IPS-NIHi7 (cell line): ENCODE measurements around the gene SSTR5.
A peak's percentile ranks its signal among the peaks of the same experiment; 100 is the strongest.

Source experiments
- DNase-seq: peaks from one replicate; pipeline ENCODE4 v3.0.0; 2012; ENCODE audit warnings: mixed read lengths; ENCODE audit errors: extremely low spot score

Gene SSTR5

DNA sequence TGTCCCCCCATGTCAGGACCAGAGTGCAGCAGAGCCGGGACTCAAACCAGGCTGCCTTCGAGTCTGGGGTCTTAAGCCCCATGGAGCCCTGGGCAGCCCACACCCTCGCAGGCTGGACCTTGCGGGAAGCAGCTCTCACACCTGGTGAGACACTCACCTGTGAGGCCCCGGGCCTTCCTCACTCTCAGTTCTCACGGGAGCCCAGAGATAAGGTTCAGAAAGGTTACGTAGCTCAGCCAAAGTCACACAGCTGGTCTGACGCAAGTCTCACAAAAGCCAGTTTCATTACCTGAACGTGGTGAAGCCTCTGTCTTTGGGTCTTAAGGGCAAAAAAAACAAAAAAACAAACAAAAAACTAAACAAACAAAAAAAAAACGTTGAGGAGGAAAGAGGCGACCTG is 32.8 kb upstream of the SSTR5 start:
- DNase-seq, result no peak

DNA sequence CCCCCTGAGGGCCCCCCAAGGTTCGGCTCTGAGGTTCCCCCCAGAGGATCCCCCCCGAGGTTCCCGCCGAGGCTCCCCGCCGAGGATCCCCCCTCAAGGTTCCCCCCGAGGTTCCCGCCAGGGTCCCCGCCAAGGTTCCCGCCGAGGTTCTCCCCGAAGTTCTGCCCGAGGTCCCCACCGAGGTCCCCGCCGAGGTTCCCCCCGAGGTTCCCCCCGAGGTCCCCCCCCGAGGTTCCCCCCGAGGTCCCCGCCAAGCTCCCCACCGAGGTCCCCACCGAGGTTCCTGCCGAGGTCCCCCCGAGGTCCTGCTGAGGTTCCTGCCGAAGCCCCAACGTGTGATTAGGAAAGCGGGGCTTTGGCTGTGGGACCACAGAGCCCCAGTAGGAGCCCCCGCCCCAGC is 32.2 kb upstream of the SSTR5 start:
- no peak for DNase-seq

GRCh38 chr16:1042049-1042744 is 30.4 kb upstream of the SSTR5 start:
- no peak for DNase-seq

GRCh38 chr16:1042866-1043265 is 29.7 kb upstream of the SSTR5 start:
- DNase-seq, result no peak

- DNase-seq, result no peak
Observed at GRCh38 chr16:1043881-1044451, 28.6 kb upstream of the SSTR5 start.

GRCh38 chr16:1044460-1045309 is 27.9 kb upstream of the SSTR5 start:
- DNase-seq, result no peak

DNA sequence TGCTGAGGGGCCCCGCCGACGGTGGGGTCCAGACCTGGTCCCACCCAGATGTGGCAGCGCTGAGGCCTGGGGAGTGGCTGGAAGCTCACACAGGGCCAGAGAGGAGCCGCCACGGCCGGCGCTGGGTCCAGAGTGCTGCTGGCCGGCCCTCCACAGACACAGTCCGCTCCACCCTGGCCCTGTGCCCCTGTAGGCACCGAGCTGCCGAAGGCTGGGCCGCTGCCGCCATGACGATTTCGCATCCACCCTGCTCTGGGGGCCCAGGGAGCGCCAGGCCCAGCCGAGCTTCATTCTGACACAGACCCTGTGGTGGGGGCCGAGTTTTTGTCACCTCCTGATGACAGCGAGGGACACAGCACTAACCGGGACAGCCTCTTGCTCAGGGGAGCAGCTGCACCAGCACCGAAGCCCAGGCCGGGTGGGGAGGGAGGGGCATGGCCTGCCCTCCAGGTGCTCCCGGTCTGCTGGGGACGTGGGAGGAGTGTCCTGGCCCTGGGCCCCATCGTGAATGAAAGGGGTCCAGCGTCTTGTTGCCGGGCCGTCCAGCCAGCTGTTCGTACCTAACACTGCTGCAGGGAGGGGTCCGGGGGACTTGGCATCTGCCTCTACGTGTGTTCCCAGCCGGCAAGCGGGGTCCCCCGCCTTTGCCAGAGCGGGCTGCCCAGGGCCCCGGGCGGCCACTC is 27.1 kb upstream of the SSTR5 start:
- no peak for DNase-seq

DNA sequence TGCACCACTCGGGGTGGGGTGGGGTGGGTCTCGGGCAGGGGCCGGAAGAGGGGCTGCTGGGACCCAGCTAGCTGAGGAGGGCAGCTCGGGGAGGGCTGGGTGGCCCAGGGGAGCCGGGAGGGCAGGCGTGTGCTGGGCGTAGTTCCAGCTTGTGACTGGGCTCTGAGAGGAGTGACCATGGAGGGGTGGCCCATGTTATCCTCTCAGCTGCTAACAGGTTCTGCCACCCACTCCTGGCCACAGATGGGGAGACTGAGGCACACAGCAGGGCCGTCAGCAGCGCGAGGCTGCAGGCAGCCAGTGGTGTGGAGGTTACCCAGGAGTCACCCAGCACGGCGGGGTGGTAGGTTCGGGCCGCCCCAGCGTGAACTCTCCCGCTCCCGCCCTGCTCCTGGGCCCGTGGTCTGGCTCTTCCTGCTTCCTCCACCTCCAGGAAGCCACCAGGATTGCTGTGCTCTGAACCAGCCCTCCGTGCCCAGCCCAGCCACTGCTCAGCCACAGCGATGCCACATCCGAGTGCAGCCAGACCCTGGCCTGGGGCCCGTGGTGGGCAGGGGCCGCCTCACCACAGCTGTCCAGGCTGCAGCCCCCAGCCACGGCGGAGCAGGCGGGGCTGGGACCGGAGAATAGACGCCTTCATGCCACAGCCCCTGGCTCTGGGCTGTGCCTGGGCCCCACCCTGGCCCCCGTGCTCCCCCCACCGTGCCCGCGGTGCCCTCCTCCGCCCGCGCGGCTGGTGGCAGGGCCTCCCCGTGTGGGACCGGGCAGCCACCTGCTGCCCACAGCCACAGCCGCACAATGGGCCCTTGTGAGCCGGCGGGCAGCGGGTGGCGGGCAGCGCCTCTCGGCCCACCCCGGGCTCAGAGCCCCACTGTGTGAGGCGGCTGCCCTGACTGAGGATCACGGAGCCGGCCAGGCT is 26.3 kb upstream of the SSTR5 start:
- no peak for DNase-seq

DNA sequence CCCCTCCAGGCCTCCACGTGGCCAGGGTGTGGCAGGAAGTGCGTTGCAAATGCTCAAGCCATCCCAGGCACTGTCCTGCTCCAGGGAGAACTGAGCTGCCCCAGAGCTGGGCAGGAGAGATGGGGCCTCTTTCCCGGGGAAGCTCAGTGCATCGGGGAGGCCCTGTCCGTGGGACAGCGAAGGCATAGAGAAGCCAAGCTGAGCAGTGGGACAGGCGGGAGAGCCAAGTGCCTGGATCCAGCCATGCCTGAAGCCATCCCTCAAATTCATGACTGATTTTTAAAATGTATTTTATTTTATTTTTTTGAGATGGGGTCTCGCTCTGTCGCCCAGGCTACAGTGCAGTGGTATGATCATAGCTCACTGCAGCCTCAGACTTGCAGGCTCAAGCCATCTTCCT is 25.4 kb upstream of the SSTR5 start:
- no peak for DNase-seq

- DNase-seq, result no peak
Observed at GRCh38 chr16:1047801-1048200, 24.7 kb upstream of the SSTR5 start.

GRCh38 chr16:1048442-1049112 is 24.0 kb upstream of the SSTR5 start:
- peak; percentile 91 for DNase-seq

DNA sequence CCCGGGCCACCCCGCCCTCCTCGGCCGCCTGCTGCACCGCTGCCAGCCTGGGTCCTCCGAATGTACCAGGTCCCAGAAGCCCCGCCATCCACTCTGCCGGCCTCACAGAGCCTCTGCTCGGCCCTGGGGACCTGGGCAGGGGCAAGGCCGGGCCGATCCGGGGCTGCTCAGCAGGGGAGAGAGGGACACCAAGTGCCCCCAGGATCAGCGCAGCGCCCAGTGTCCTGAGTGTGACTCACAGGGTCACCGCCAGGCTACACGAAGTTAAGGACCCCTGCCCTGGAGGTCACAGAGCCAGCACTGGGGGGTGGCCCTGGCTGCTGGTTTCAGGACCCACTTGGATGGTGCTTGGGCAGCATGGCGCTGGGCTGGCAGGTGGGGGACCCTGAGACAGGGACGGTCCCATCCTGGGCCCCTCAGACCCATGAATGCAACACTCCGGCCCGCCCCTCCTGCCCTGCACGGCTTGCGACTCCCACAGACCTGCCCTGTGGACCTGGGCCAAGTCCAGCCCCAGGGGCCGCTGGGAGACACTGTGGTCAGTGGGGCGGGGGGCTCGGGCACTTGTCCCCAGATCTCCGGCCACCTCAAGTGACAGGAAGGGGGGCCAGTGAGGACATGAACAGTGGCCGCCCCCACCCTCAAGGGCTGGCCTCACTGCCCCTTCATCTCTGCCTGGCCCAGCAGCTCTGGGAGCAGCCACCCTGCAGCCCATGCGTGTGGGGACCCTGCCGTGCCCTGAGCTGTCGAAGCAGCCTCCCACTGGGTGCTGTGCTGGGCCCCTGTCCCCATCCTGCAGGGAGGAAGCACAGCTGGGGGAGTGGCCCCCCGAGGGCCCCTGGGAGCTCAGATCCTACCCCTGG is 23.2 kb upstream of the SSTR5 start:
- DNase-seq, result no peak

GRCh38 chr16:1049976-1050247 is 22.6 kb upstream of the SSTR5 start:
- DNase-seq, result no peak

GRCh38 chr16:1050516-1050915 is 22.0 kb upstream of the SSTR5 start:
- no peak for DNase-seq

- DNase-seq, result no peak
Observed at GRCh38 chr16:1050921-1051320, 21.6 kb upstream of the SSTR5 start.

- DNase-seq, result no peak
Observed at GRCh38 chr16:1051446-1051845, 21.1 kb upstream of the SSTR5 start.

DNA sequence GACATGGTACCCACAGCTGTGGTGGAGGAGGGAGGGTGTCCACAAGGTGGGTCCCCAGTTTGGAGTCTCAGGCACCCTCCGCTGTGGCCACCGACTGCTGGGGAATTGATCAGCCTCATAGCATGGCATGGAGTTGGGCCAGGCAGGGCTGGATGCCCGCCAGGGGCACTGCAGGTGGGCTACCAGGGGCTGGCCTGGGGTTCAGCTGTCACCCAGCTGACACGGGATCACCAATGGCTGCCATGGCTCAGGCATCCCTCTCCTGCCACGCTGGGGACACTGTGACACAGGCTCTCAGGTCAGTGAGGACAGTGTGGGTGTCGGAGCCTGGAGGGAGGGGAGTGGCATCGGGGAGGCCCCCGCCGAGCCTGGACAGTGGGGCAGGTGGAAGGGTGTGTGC is 19.8 kb upstream of the SSTR5 start:
- DNase-seq, result no peak

- DNase-seq, result no peak
Observed at GRCh38 chr16:1053121-1053521, 19.4 kb upstream of the SSTR5 start.

DNA sequence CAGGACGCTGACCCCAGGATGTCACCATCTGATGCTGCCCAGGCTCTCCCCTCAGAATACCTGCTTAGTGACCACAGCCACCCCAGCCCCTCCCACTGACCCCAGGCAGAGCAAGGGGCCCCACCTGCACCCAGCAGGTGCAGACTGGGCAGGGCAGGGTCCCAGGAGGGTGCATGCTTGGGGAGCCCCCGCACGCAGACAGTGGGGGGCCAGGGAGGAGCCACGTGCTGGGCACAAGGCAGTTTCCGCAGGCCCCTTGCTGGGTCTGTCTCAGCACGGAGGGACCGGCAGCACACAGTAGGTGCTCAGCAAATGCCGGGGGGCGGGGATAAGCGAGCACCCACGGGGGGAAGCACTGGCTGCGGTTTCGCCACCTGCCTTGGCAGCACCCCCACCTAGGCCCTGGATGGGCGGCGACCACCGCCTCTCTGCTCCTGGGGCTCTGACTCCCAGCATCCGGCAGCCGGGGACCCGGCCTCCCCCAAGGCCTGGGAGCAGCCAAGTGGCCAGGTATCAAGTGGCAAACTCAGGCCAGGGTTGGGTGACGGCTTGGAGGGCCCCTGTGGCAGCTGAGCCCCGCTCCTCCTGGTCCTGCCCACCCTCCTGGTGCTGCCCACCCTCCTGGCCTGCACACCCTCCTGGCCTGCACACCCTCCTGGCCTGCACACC is 18.7 kb upstream of the SSTR5 start:
- DNase-seq, result no peak
